ENCODE measurements around the gene TNFRSF14.
"Not testable (repeated sequence)": the region's sequence is repeated elsewhere in the genome, so short reads cannot be mapped to it uniquely, and the experiment has no call there.

The TNFRSF14 gene

GRCh38 chr1:2569060-2569459, 12.9 kb downstream of the TNFRSF14 start:
- no peak for DNase-seq

- DNase-seq: not testable (repeated sequence)
These were observed 13.5 kb downstream of the TNFRSF14 start for GRCh38 chr1:2569703-2570102.

GRCh38 chr1:2570332-2570731, 14.2 kb downstream of the TNFRSF14 start:
- no peak for DNase-seq

GRCh38 chr1:2571348-2571747, 15.2 kb downstream of the TNFRSF14 start:
- no peak for DNase-seq

GRCh38 chr1:2573250-2573920, 17.2 kb downstream of the TNFRSF14 start:
- DNase-seq: no peak

GRCh38 chr1:2574350-2574749, 18.2 kb downstream of the TNFRSF14 start:
- no peak for DNase-seq

- no peak for DNase-seq
These were observed 19.9 kb downstream of the TNFRSF14 start for GRCh38 chr1:2575801-2576663.

- not testable (repeated sequence) for DNase-seq
These were observed 21.4 kb downstream of the TNFRSF14 start for GRCh38 chr1:2577565-2578075.

- no peak for DNase-seq
These were observed 22.6 kb downstream of the TNFRSF14 start for GRCh38 chr1:2578758-2579118.

- DNase-seq: no peak
These were observed 24.5 kb downstream of the TNFRSF14 start for GRCh38 chr1:2580691-2581090.

GRCh38 chr1:2582391-2582790, 26.2 kb downstream of the TNFRSF14 start:
- no peak for DNase-seq

- no peak for DNase-seq
These were observed 27.2 kb downstream of the TNFRSF14 start for GRCh38 chr1:2583331-2583791.

GRCh38 chr1:2583871-2584351, 27.7 kb downstream of the TNFRSF14 start:
- DNase-seq: peak; percentile 51

- no peak for DNase-seq
These were observed 28.6 kb downstream of the TNFRSF14 start for GRCh38 chr1:2584686-2585317.

GRCh38 chr1:2585318-2586092, 29.3 kb downstream of the TNFRSF14 start:
- DNase-seq: no peak

GRCh38 chr1:2586154-2587070, 30.2 kb downstream of the TNFRSF14 start, which contains the start of gene PRXL2B:
Gene PRXL2B (plus strand): TSS chr1:2586777. CDS start chr1:2586886, 109 bp downstream.
- peak; percentile 94 for DNase-seq

- no peak for DNase-seq
These were observed 31.1 kb downstream of the TNFRSF14 start for GRCh38 chr1:2587071-2587859.

GRCh38 chr1:2587860-2588571, 31.8 kb downstream of the TNFRSF14 start:
- DNase-seq: no peak

GRCh38 chr1:2588661-2589430, 32.7 kb downstream of the TNFRSF14 start:
- DNase-seq: no peak
